ENCODE results near the gene CCDC91. TPM values are rescaled to one million over a fixed set of nuclear protein-coding genes. Genes with fewer than 3 reads are reported as not detected.

CCDC91 gene
- total and polyA plus RNA-seq, 9 of the 15 experiments (the other 6 are each of a cell fraction or from before 2014, with no cell fraction given): 10.1 to 31.1 (median 26.3) TPM

DNA sequence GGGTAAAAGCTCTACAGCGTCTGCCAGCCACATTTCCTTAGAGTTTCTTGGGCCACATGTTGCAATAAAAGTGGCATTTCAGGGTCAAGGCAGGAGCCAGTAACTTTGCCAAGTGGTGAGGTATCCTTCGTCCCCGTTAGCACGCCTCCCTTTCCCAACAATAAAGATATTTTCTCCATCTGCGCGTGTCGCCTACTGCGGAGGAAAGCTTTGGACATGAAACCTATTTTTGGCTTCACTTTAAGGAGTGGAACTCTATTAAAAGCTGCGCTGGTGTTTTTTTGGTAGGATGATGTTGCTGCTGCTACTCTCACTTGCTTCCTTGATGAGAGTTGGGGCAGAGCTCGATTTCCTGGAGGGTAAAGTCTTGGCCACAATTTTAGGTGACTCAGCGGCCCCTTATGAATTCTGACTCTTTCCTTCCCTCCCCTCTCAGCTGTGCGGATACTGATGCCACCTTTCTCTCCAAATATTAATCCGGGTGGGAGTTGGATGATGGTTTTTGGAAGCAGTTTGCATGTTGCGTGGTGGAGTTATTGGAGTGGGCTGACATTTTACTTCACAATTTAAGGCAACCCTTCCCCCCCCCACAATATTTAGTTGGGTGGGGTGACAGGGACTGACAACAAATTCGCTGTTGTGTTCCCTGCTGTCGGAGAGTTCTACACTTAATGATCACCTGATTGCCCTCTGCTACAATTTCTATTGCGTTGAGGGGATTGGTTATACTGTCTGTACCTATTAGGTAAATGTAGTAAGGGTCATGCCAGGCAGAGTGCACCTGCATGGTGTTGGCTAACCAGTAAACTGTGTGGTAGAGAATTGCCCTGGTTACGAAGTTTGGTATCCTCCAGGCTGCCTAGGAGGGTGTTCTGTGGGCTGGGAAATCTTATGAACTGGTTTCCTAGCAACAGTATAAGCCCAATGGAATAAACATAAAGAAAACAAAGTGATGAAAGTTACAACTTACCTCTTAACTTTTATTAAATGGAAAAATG, 1.1 kb downstream of the CCDC91 start (continued):
- no peak for TF ChIP-seq HNRNPL (IDR thresholded peaks at IDR 0.05; ENCODE audit: low read depth, low read length)

DNA sequence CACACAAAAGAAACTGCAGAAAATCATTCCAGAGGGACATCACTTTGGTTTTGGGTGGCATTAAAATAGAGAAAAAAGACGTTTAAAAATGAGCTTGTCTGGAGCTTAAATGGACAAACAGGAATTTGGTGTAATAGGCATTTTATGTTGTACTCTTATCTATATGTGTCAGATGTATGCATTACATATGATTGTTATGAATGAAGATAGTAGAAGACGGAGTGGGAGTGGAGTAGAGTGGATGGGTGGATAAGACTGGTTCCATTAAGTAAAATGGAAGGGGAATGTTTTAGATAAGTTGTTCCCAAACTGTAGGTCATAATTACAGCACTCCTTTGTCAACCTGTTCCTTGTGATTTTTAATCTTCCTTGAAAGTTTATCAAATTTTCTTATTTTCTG, 1.9 kb downstream of the CCDC91 start:
- H3K27me3 ChIP-seq (ENCODE audit: control insufficient read depth in 2 of 2, insufficient read depth in 2 of 2, low read length in 2 of 2): no peaks in the 10 kb centered on the region
- ATAC-seq (peak; percentile 18), DNase-seq (ENCODE audit: extremely low read depth in 1 of 4, low spot score in 3 of 4) (peak; percentile 63 to 82 (median 70)), FAIRE-seq (peak; percentile 40)
- peaks cover 8% of the 10 kb centered on the region in 2 experiments; a peak in 4 of 5 replicates for H3K4me1 ChIP-seq (replicated peaks in 1 of 2; ENCODE audit: control insufficient read depth in 2 of 2, insufficient read depth in 2 of 2, low read length in 2 of 2)
- H3K9me1 ChIP-seq (ENCODE audit: control insufficient read depth, insufficient read depth, low read length): no peaks in the 10 kb centered on the region
- POLR2A ChIA-PET: interaction anchor here (1.0 to 2.1 kb wide), 5 partner anchors 10 to 140 kb away, joined by 3 to 6 read pairs (median 5); no protein-coding TSS in a partner anchor
- WGBS (ENCODE audit: insufficient coverage, low coverage, missing lambda C conversion rate): 0% methylated on average over 2 of the region's 2 CpGs
- peak overlapping the region; percentile 96; the same call in 2 of the 3 replicates for H3K27ac ChIP-seq (ENCODE audit: extremely low read depth, low read depth, low read length)
- BruUV-seq (replicated peaks): no TSS peak
- in situ Hi-C loops (cut with MboI): no loop called here
- H3K4me2 ChIP-seq (ENCODE audit: insufficient read depth, low read length): peak overlapping the region; percentile 96
- no peak overlapping the region for H2AFZ ChIP-seq (ENCODE audit: low read depth, low read length)
- no peaks in the 10 kb centered on the region for H3K36me3 ChIP-seq (ENCODE audit: control insufficient read depth, insufficient read depth, low read length)
- H4K20me1 ChIP-seq (replicated peaks; ENCODE audit: control insufficient read depth, insufficient read depth, low read length): no peaks in the 10 kb centered on the region
- H3K9me3 ChIP-seq (replicated peaks; ENCODE audit: control insufficient read depth, insufficient read depth, low read depth, low read length): peaks cover 15% of the 10 kb centered on the region; the same call in 1 of the 2 replicates
- intact Hi-C loops (cut with micrococcal nuclease): loop anchor here (5.0 to 10.0 kb wide), 2 partner anchors 93 to 350 kb away; no protein-coding TSS in a partner anchor
- peaks cover 75% of the 10 kb centered on the region for H3K79me2 ChIP-seq (ENCODE audit: control insufficient read depth, insufficient read depth, low read length)
- H3K4me3 ChIP-seq: peak overlapping the region; percentile 66
- CTCF ChIA-PET (ENCODE audit: low intra/inter-chr PET ratio): no interaction called here
- peak overlapping the region in 1 of 2 experiments; percentile 93; a peak in 2 of 4 replicates for H3K9ac ChIP-seq (ENCODE audit: insufficient read depth in 1 of 2, low read depth in 2 of 2, low read length in 2 of 2)
- TF ChIP-seq MAFF (IDR thresholded peaks at IDR 0.05; ENCODE audit: low read length) (no peak; the same call in 1 of the 2 replicates), MBD2 (IDR thresholded peaks at IDR 0.05; ENCODE audit: borderline replicate concordance, low read depth) (peak; percentile 56; the same call in 1 of the 2 replicates), BRF1 (IDR thresholded peaks at IDR 0.05; ENCODE audit: borderline replicate concordance, extremely low read depth, insufficient read length) (no peak), NCOA1 (IDR thresholded peaks at IDR 0.05; ENCODE audit: low read depth) (peak; percentile 85), JUND (IDR thresholded peaks at IDR 0.05; ENCODE audit: borderline replicate concordance, low read depth, low read length) (peak; percentile 53; the same call in 1 of the 2 replicates), JUND (tag; IDR thresholded peaks at IDR 0.05; ENCODE audit: borderline replicate concordance, low read depth, low read length) (peak; percentile 8; the same call in 1 of the 3 replicates), BCOR (IDR thresholded peaks at IDR 0.05) (peak; percentile 52; the same call in 1 of the 2 replicates), CBFA2T2 (conservative IDR thresholded peaks at IDR 0.05) (peak; percentile 98), PHTF2 (CRISPR knock-in tag; IDR thresholded peaks at IDR 0.05) (no peak), ARID1B (IDR thresholded peaks at IDR 0.05) (peak; percentile 98), ZBTB7A (IDR thresholded peaks at IDR 0.05; ENCODE audit: borderline replicate concordance, control insufficient read depth, low read depth, low read length) (no peak)
- TF ChIP-seq, protein P1, sequence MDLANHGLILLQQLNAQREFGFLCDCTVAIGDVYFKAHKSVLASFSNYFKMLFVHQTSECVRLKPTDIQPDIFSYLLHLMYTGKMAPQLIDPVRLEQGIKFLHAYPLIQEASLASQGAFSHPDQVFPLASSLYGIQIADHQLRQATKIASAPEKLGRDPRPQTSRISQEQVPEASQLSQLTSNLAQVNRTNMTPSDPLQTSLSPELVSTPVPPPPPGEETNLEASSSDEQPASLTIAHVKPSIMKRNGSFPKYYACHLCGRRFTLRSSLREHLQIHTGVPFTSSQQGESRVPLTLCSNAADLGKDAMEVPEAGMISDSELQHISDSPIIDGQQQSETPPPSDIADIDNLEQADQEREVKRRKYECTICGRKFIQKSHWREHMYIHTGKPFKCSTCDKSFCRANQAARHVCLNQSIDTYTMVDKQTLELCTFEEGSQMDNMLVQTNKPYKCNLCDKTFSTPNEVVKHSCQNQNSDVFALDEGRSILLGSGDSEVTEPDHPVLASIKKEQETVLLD (IDR thresholded peaks at IDR 0.05): peak; percentile 77
- TF ChIP-seq, protein P2, sequence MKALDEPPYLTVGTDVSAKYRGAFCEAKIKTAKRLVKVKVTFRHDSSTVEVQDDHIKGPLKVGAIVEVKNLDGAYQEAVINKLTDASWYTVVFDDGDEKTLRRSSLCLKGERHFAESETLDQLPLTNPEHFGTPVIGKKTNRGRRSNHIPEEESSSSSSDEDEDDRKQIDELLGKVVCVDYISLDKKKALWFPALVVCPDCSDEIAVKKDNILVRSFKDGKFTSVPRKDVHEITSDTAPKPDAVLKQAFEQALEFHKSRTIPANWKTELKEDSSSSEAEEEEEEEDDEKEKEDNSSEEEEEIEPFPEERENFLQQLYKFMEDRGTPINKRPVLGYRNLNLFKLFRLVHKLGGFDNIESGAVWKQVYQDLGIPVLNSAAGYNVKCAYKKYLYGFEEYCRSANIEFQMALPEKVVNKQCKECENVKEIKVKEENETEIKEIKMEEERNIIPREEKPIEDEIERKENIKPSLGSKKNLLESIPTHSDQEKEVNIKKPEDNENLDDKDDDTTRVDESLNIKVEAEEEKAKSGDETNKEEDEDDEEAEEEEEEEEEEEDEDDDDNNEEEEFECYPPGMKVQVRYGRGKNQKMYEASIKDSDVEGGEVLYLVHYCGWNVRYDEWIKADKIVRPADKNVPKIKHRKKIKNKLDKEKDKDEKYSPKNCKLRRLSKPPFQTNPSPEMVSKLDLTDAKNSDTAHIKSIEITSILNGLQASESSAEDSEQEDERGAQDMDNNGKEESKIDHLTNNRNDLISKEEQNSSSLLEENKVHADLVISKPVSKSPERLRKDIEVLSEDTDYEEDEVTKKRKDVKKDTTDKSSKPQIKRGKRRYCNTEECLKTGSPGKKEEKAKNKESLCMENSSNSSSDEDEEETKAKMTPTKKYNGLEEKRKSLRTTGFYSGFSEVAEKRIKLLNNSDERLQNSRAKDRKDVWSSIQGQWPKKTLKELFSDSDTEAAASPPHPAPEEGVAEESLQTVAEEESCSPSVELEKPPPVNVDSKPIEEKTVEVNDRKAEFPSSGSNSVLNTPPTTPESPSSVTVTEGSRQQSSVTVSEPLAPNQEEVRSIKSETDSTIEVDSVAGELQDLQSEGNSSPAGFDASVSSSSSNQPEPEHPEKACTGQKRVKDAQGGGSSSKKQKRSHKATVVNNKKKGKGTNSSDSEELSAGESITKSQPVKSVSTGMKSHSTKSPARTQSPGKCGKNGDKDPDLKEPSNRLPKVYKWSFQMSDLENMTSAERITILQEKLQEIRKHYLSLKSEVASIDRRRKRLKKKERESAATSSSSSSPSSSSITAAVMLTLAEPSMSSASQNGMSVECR (CRISPR knock-in tag; IDR thresholded peaks at IDR 0.05): no peak
